ENCODE measurements around the gene TIPIN. TPM values are rescaled to one million over a fixed set of nuclear protein-coding genes. Genes with fewer than 3 reads are reported as not detected.

Gene TIPIN
- polyA plus RNA-seq, 1 experiment = 10.4 TPM

DNA sequence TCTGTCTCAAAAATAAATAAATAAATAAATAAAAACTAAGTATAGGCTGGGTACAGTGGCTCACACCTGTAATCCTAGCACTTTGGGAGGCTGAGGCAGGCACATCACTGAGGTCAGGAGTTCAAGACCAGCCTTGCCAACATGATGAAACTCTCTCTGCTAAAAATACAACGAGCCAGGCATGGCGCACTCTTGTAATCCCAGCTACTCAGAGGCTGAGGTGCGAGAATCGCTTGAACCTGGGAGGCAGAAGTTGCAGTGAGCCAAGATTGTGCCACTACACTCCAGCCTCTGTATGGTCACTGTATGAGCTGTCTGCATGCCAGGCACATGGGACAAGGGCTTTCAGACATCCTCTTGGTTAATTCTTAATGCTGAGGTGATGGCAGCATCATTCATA lies 28.7 kb downstream of the TIPIN start:
- no peak for DNase-seq (ENCODE audit: low read depth, low spot score)
- Histone ChIP-seq H3K4me3 (ENCODE audit: low read depth, low read length) (no peak overlapping the region), H3K27ac (ENCODE audit: low read depth, low read length) (no peak overlapping the region), H3K27me3 (ENCODE audit: control insufficient read depth, insufficient read depth, low read length) (no peaks in the 10 kb centered on the region), H3K9me3 (ENCODE audit: control insufficient read depth, insufficient read depth, low read length) (no peaks in the 10 kb centered on the region)
- ChIA-PET CTCF (interaction anchor here (0.6 kb wide), 1 partner anchor 174 kb away, joined by 3 read pairs; no protein-coding TSS in a partner anchor), POLR2A (no interaction called here)
- TF ChIP-seq, protein P1, sequence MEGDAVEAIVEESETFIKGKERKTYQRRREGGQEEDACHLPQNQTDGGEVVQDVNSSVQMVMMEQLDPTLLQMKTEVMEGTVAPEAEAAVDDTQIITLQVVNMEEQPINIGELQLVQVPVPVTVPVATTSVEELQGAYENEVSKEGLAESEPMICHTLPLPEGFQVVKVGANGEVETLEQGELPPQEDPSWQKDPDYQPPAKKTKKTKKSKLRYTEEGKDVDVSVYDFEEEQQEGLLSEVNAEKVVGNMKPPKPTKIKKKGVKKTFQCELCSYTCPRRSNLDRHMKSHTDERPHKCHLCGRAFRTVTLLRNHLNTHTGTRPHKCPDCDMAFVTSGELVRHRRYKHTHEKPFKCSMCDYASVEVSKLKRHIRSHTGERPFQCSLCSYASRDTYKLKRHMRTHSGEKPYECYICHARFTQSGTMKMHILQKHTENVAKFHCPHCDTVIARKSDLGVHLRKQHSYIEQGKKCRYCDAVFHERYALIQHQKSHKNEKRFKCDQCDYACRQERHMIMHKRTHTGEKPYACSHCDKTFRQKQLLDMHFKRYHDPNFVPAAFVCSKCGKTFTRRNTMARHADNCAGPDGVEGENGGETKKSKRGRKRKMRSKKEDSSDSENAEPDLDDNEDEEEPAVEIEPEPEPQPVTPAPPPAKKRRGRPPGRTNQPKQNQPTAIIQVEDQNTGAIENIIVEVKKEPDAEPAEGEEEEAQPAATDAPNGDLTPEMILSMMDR (IDR thresholded peaks at IDR 0.05; ENCODE audit: low read depth, low read length) = no peak

DNA sequence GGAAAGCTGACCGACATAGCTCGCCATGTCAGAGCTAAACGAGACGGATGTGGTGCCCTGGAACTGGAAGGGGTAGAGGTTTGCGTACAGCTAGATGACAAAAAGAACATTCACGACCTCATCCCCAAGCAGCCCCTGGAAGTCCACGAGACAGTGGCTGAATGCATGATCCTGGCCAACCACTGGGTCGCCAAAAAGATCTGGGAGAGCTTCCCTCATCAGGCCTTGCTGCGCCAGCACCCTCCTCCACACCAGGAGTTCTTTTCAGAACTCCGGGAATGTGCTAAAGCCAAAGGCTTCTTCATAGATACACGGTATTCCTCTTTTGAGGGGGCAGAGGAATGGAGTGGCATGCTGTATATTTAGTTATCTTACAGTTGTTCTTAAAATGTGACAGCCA lies 30.4 kb downstream of the TIPIN start:
- Histone ChIP-seq H3K27me3 (ENCODE audit: control insufficient read depth, insufficient read depth, low read length) (no peaks in the 10 kb centered on the region), H3K27ac (ENCODE audit: low read depth, low read length) (no peak overlapping the region), H3K4me3 (ENCODE audit: low read depth, low read length) (no peak overlapping the region), H3K9me3 (ENCODE audit: control insufficient read depth, insufficient read depth, low read length) (no peaks in the 10 kb centered on the region)
- POLR2A ChIA-PET = no interaction called here
- CTCF ChIA-PET = no interaction called here
- no peak for DNase-seq (ENCODE audit: low read depth, low spot score)
- TF ChIP-seq, protein P1 (IDR thresholded peaks at IDR 0.05; ENCODE audit: low read depth, low read length) = no peak

DNA sequence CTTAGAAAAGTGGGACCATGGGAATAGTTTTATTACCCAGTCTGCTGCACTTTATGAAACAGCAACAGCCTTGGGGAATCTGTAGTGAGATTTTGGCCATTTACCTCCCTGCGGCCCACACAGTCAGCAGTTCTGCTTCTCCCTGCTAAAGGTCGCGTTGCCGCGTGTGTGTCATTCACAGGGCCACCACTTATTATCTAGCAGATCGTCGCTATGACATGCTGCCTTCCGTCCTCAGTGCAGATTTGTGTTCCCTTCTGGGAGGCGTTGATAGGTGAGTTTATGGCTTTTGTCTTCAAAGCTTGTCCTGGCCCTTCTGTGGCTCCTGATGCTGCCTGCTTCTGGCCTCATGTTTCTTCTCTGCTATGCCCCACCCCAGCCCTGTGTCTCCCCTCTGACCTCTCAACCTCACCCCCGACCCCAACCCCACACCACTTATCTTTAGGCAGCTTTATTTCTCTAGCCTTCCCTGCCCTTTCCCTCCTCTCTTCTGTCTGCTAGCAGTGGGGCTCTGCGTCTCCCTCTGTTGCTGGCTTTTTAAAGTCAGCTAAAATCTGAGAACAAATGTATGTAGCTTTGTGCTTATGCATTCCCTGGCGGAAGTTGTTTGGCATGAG lies 33.1 kb downstream of the TIPIN start:
- ChIA-PET CTCF (interaction anchor here (1.2 to 2.4 kb wide), 2 partner anchors 36 to 63 kb away, joined by 3 to 7 read pairs; partner anchors contain the start of gene MAP2K1), POLR2A (no interaction called here)
- H3K4me3 ChIP-seq (ENCODE audit: low read depth, low read length) = no peak overlapping the region
- H3K9me3 ChIP-seq (ENCODE audit: control insufficient read depth, insufficient read depth, low read length) = no peaks in the 10 kb centered on the region
- no peak for DNase-seq (ENCODE audit: low read depth, low spot score)
- TF ChIP-seq, protein P1 (IDR thresholded peaks at IDR 0.05; ENCODE audit: low read depth, low read length) = no peak
- no peak overlapping the region for H3K27ac ChIP-seq (ENCODE audit: low read depth, low read length)
- H3K27me3 ChIP-seq (ENCODE audit: control insufficient read depth, insufficient read depth, low read length) = no peaks in the 10 kb centered on the region

DNA sequence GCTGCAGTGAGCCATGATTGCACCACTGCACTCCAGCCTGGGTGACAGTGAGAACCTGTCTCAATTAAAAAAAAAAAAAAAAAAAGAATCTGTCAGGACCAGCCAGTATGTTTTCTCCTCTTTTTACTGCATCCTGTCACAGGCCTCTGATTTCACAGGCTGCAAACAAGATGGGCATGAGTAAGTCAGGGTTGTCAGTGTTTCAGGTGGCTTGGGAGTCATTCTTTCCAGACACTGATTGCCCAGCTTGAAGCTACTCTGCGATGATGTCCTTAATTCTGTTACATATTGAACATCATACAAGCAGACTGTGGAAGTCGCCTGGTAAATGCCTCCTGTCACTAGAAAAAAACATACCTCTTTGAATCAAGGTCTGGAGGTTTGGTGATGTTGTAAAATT lies 44.3 kb downstream of the TIPIN start:
- no peaks in the 10 kb centered on the region for H3K9me3 ChIP-seq (ENCODE audit: control insufficient read depth, insufficient read depth, low read length)
- ChIA-PET POLR2A (no interaction called here), CTCF (no interaction called here)
- H3K27me3 ChIP-seq (ENCODE audit: control insufficient read depth, insufficient read depth, low read length) = no peaks in the 10 kb centered on the region
- no peak for DNase-seq (ENCODE audit: low read depth, low spot score)
- no peak overlapping the region for H3K27ac ChIP-seq (ENCODE audit: low read depth, low read length)
- H3K4me3 ChIP-seq (ENCODE audit: low read depth, low read length) = no peak overlapping the region
- TF ChIP-seq, protein P1 (IDR thresholded peaks at IDR 0.05; ENCODE audit: low read depth, low read length) = no peak

DNA sequence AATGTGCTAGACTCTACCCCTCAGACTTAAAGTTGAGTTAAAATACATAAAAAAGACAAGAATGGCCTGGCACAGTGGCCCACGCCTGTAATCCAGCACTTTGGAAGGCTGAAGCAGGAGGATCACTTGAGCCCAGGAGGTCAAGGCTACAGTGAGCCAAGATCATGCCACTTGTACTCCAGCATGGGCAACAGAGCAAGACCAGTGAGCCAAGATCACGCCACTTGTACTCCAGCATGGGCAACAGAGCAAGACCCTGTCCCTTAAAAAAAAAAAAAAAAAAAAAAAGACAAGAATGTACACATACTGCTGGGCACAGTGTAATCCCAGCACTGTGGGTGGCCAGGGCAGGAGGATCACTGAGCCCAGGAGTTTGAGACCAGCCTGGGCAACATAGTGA lies 45.7 kb downstream of the TIPIN start:
- no peak for DNase-seq (ENCODE audit: low read depth, low spot score)
- ChIA-PET POLR2A (no interaction called here), CTCF (no interaction called here)
- Histone ChIP-seq H3K9me3 (ENCODE audit: control insufficient read depth, insufficient read depth, low read length) (no peaks in the 10 kb centered on the region), H3K4me3 (ENCODE audit: low read depth, low read length) (no peak overlapping the region), H3K27me3 (ENCODE audit: control insufficient read depth, insufficient read depth, low read length) (no peaks in the 10 kb centered on the region), H3K27ac (ENCODE audit: low read depth, low read length) (no peak overlapping the region)
- TF ChIP-seq, protein P1 (IDR thresholded peaks at IDR 0.05; ENCODE audit: low read depth, low read length) = no peak
